ENCODE results near the gene BRD9.

- TF ChIP-seq SMC3 (IDR thresholded peaks at IDR 0.05): no peak
- TF ChIP-seq MAX (IDR thresholded peaks at IDR 0.05): no peak
- TF ChIP-seq, protein P1, sequence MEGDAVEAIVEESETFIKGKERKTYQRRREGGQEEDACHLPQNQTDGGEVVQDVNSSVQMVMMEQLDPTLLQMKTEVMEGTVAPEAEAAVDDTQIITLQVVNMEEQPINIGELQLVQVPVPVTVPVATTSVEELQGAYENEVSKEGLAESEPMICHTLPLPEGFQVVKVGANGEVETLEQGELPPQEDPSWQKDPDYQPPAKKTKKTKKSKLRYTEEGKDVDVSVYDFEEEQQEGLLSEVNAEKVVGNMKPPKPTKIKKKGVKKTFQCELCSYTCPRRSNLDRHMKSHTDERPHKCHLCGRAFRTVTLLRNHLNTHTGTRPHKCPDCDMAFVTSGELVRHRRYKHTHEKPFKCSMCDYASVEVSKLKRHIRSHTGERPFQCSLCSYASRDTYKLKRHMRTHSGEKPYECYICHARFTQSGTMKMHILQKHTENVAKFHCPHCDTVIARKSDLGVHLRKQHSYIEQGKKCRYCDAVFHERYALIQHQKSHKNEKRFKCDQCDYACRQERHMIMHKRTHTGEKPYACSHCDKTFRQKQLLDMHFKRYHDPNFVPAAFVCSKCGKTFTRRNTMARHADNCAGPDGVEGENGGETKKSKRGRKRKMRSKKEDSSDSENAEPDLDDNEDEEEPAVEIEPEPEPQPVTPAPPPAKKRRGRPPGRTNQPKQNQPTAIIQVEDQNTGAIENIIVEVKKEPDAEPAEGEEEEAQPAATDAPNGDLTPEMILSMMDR (IDR thresholded peaks at IDR 0.05): no peak
- TF ChIP-seq ESRRA (IDR thresholded peaks at IDR 0.05; ENCODE audit: borderline replicate concordance, low read length): no peak
- TF ChIP-seq HDAC2 (IDR thresholded peaks at IDR 0.05): no peak
Observed at GRCh38 chr5:862367-863243, 30.0 kb downstream of the BRD9 start.
